ENCODE results near the gene SERPIND1. TPM values are rescaled to one million over a fixed set of nuclear protein-coding genes. Genes with fewer than 3 reads are reported as not detected.

SERPIND1 gene
- total and polyA plus RNA-seq, 2 experiments from 2014 or later: not detected

- TF ChIP-seq, protein P1, sequence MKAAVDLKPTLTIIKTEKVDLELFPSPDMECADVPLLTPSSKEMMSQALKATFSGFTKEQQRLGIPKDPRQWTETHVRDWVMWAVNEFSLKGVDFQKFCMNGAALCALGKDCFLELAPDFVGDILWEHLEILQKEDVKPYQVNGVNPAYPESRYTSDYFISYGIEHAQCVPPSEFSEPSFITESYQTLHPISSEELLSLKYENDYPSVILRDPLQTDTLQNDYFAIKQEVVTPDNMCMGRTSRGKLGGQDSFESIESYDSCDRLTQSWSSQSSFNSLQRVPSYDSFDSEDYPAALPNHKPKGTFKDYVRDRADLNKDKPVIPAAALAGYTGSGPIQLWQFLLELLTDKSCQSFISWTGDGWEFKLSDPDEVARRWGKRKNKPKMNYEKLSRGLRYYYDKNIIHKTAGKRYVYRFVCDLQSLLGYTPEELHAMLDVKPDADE (IDR thresholded peaks at IDR 0.05): no peak
- TF ChIP-seq JUNB (IDR thresholded peaks at IDR 0.05; ENCODE audit: unreplicated experiment) (no peak), REST (IDR thresholded peaks at IDR 0.05; ENCODE audit: unreplicated experiment) (no peak), EZH2phosphoT487 (IDR thresholded peaks at IDR 0.05; ENCODE audit: unreplicated experiment) (no peak), EZH2 (IDR thresholded peaks at IDR 0.05; ENCODE audit: low read depth, unreplicated experiment) (no peak), CREB1 (CRISPR knock-in tag; IDR thresholded peaks at IDR 0.05; ENCODE audit: low read depth) (no peak), ZNF331 (CRISPR knock-in tag; IDR thresholded peaks at IDR 0.05; ENCODE audit: low read depth) (no peak), STAT1 (IDR thresholded peaks at IDR 0.05; ENCODE audit: unreplicated experiment) (no peak), NANOG (IDR thresholded peaks at IDR 0.05; ENCODE audit: borderline replicate concordance) (no peak), POLR2AphosphoS5 (IDR thresholded peaks at IDR 0.05; ENCODE audit: low read depth) (no peak)
- TF ChIP-seq, protein P2, sequence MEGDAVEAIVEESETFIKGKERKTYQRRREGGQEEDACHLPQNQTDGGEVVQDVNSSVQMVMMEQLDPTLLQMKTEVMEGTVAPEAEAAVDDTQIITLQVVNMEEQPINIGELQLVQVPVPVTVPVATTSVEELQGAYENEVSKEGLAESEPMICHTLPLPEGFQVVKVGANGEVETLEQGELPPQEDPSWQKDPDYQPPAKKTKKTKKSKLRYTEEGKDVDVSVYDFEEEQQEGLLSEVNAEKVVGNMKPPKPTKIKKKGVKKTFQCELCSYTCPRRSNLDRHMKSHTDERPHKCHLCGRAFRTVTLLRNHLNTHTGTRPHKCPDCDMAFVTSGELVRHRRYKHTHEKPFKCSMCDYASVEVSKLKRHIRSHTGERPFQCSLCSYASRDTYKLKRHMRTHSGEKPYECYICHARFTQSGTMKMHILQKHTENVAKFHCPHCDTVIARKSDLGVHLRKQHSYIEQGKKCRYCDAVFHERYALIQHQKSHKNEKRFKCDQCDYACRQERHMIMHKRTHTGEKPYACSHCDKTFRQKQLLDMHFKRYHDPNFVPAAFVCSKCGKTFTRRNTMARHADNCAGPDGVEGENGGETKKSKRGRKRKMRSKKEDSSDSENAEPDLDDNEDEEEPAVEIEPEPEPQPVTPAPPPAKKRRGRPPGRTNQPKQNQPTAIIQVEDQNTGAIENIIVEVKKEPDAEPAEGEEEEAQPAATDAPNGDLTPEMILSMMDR (conservative IDR thresholded peaks at IDR 0.05; ENCODE audit: low read depth in 2 of 2): no peak
These were observed 13.3 kb downstream of the SERPIND1 start (continued) for GRCh38 chr22:20787223-20787622.

DNA sequence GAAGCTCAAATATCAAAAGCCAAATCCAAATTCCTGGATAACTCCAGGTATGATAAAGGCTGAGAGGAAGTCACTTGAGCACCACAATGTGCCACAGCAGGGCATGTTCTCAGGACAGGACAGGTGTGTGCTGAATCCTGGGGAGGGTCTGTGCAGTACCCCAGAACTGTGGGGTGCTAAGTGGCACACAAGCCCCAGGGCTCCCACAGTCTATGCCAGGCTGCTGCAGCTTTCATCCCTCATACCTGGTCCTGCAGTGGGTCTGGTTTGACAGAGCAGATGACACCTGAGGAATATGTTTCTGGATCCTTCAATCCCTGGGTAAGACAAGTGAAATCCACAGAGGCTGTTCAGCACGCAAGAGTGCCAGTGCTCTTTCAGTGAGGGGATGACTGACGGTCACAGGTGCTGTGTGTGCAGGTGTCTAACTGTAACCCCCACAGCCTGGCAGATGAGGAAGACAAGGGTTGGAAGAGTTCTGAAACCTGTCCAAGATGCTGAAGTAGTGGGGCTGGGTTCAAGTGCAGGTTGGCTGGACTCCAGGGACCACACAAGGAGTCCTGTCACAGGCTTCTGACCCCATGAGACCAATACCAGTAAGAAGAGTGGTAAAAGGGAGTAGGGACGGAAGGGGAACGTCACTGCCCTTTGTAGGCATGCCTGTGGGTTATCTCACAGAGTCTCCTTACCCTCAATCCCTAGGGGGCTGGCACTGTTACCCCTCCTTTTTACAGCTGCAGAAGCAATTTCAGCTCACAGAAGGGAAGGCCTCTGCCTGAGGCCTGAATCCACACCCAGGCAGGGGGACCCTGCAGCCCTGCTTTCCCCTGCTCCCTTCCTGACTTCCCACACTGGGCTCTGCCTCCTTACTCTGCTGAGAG lies 14.1 kb downstream of the SERPIND1 start:
- no peaks in the 10 kb centered on the region for H3F3A ChIP-seq (replicated peaks; ENCODE audit: low read depth)
- Mint-ChIP-seq H3K4me3 (no peak overlapping the region), H3K36me3 (ENCODE audit: low read depth) (no peaks in the 10 kb centered on the region; the same call in 2 of the 3 replicates), H3K27me3 (ENCODE audit: insufficient read depth, low read depth, poor library complexity) (peaks cover 7% of the 10 kb centered on the region), H3K4me1 (peaks cover 16% of the 10 kb centered on the region), H3K9me3 (no peaks in the 10 kb centered on the region), H3K27ac (no peak overlapping the region)
- no peaks in the 10 kb centered on the region for H3K79me2 ChIP-seq (replicated peaks; ENCODE audit: insufficient read depth)
- peaks cover 6% of the 10 kb centered on the region for H3K4me1 ChIP-seq (ENCODE audit: insufficient read depth)
- H3K36me3 ChIP-seq (ENCODE audit: insufficient read depth): no peaks in the 10 kb centered on the region
- no peak for ATAC-seq
- no peaks in the 10 kb centered on the region; the same call in 1 of the 2 replicates for H4K20me1 ChIP-seq (replicated peaks; ENCODE audit: insufficient read depth)
- H2AFZ ChIP-seq: no peak overlapping the region
- no peak overlapping the region for H3K27ac ChIP-seq (ENCODE audit: low read depth)
- no peaks in the 10 kb centered on the region for H3K27me3 ChIP-seq (ENCODE audit: insufficient read depth)
- H3K4me2 ChIP-seq: no peak overlapping the region
- H3K4me3 ChIP-seq: no peak overlapping the region
- no peaks in the 10 kb centered on the region for H3K9me2 ChIP-seq (ENCODE audit: insufficient read depth)
- DNase-seq (ENCODE audit: low spot score): no peak
- TF ChIP-seq REST (IDR thresholded peaks at IDR 0.05; ENCODE audit: unreplicated experiment): no peak
- TF ChIP-seq ZNF331 (CRISPR knock-in tag; IDR thresholded peaks at IDR 0.05; ENCODE audit: low read depth): no peak
- no peak for TF ChIP-seq STAT1 (IDR thresholded peaks at IDR 0.05; ENCODE audit: unreplicated experiment)
- no peak for TF ChIP-seq ZNF114 (CRISPR knock-in tag; IDR thresholded peaks at IDR 0.05)
- no peak for TF ChIP-seq EZH2 (IDR thresholded peaks at IDR 0.05; ENCODE audit: low read depth, unreplicated experiment)
- TF ChIP-seq EZH2phosphoT487 (IDR thresholded peaks at IDR 0.05; ENCODE audit: unreplicated experiment): no peak
- TF ChIP-seq JUNB (IDR thresholded peaks at IDR 0.05; ENCODE audit: unreplicated experiment): no peak
- TF ChIP-seq, protein P2 (conservative IDR thresholded peaks at IDR 0.05; ENCODE audit: low read depth in 2 of 2): no peak
- TF ChIP-seq POLR2AphosphoS5 (IDR thresholded peaks at IDR 0.05; ENCODE audit: low read depth): no peak
- no peak for TF ChIP-seq CREB1 (CRISPR knock-in tag; IDR thresholded peaks at IDR 0.05; ENCODE audit: low read depth)

Measured in GM23338 (cell line).